Endothelial cell of umbilical vein (primary cell): Measurements from ENCODE around the gene VTI1A. TPM values are rescaled to one million over a fixed set of nuclear protein-coding genes. Genes with fewer than 3 reads are reported as not detected.

Experiments used
- BruUV-seq: library from RNA; stranded (reverse); fragments of 400-500 nt; replicated peaks from 2 replicates; lab custom pipeline; 2021; lab: Mats Ljungman, UMichigan
- CTCF ChIA-PET: fragments of 300-600, 350-600 bp; sonication (Branson Sonifier 250); formaldehyde crosslinking; loops from one replicate; lab custom pipeline; 2021; ENCODE audit warnings: antibody characterized with exemption, inconsistent platforms; lab: Charles Lee
- POLR2A ChIA-PET: fragments of 300-600, 350-600 bp; sonication (Branson Sonifier 250); formaldehyde crosslinking; loops from one replicate; lab custom pipeline; 2021; ENCODE audit warnings: antibody characterized with exemption, inconsistent platforms; lab: Charles Lee
- DNase-seq: peaks from one replicate; pipeline ENCODE4 v3.0.0-alpha.2; 2011; ENCODE audit warnings: low read depth, low spot score
- FAIRE-seq: peaks from 2 replicates; lab custom pipeline; 2011; peaks lifted over from hg19 to GRCh38; lab: Jason Lieb, UNC
- H2AFZ ChIP-seq: 2 replicates; pipeline ENCODE4 v1.6.0; 2012; ENCODE audit warnings: low read depth, low read length, control low read depth, inconsistent platforms
- H3K27ac ChIP-seq: 2 replicates; pipeline ENCODE4 v1.5.1; 2011; ENCODE audit warnings: low read depth, mild to moderate bottlenecking, control low read depth, low read length, moderate library complexity; ENCODE audit not compliant: insufficient read depth
- H3K27me3 ChIP-seq, 2 experiments: 2 replicates each; pipeline versions ENCODE4 v1.6.0 to v1.6.1; 2011; ENCODE audit warnings: low read length in 2 of 2, mixed read lengths in 1 of 2; ENCODE audit not compliant: control insufficient read depth in 2 of 2, insufficient read depth in 2 of 2
- H3K36me3 ChIP-seq, 2 experiments: 2 replicates in 1 of 2; 3 replicates in 1 of 2; pipeline ENCODE4 v1.5.1; 2011; ENCODE audit warnings: low read length in 2 of 2, mild to moderate bottlenecking in 1 of 2, moderate library complexity in 1 of 2; ENCODE audit not compliant: control insufficient read depth in 2 of 2, insufficient read depth in 2 of 2; ENCODE audit errors: extremely low read depth in 1 of 2
- H3K4me1 ChIP-seq: 3 replicates; pipeline ENCODE4 v1.5.1; 2011; ENCODE audit warnings: mild to moderate bottlenecking, low read length; ENCODE audit not compliant: control insufficient read depth, insufficient read depth; ENCODE audit errors: extremely low read depth
- H3K4me2 ChIP-seq: 2 replicates; pipeline ENCODE4 v1.6.1; 2011; ENCODE audit warnings: low read length, control low read depth, mixed read lengths; ENCODE audit not compliant: insufficient read depth
- H3K4me3 ChIP-seq, 3 experiments: fragments of 200-600 bp in 1 of 3; sonication (generic), shearing (Covaris generic) in 1 of 3; replicated peaks in 1 of 3; 2 replicates each; pipeline ENCODE4 v1.5.1; 2011 to 2016; ENCODE audit warnings: control low read depth in 3 of 3, low read length in 3 of 3, mild to moderate bottlenecking in 2 of 3, inconsistent platforms in 1 of 3, low read depth in 1 of 3, moderate library complexity in 1 of 3; ENCODE audit not compliant: insufficient read depth in 1 of 3
- H3K79me2 ChIP-seq: 2 replicates; pipeline ENCODE4 v1.6.0; 2012; ENCODE audit warnings: low read length, inconsistent platforms; ENCODE audit not compliant: control insufficient read depth, insufficient read depth
- H3K9ac ChIP-seq: replicated peaks from 2 replicates; pipeline ENCODE3; 2011; ENCODE audit warnings: low read length, control low read depth; ENCODE audit not compliant: insufficient read depth; ENCODE audit errors: extremely low read depth
- H3K9me1 ChIP-seq: replicated peaks from 3 replicates; pipeline ENCODE4 v1.6.0; 2011; ENCODE audit warnings: mild to moderate bottlenecking, low read length; ENCODE audit not compliant: control insufficient read depth, insufficient read depth; ENCODE audit errors: extremely low read depth
- H3K9me3 ChIP-seq: replicated peaks from 2 replicates; pipeline ENCODE4 v1.5.1; 2012; ENCODE audit warnings: low read length, inconsistent platforms; ENCODE audit not compliant: control insufficient read depth, insufficient read depth
- H4K20me1 ChIP-seq: replicated peaks from 2 replicates; pipeline ENCODE3; 2011; ENCODE audit warnings: mild to moderate bottlenecking, low read length; ENCODE audit not compliant: control insufficient read depth, insufficient read depth; ENCODE audit errors: extremely low read depth
- CTCF ChIP-seq, 2 donors: IDR thresholded peaks; 1 replicate in 1 of 2; 2 replicates in 1 of 2; pipeline ENCODE4 v1.5.1; 2011; ENCODE audit warnings: low read length in 2 of 2, mild to moderate bottlenecking in 2 of 2, moderate library complexity in 2 of 2, control low read depth in 1 of 2, inconsistent platforms in 1 of 2, low read depth in 1 of 2; ENCODE audit not compliant: insufficient read depth in 1 of 2; ENCODE audit errors: extremely low read depth in 1 of 2
- EZH2 ChIP-seq: IDR thresholded peaks from 2 replicates; pipeline ENCODE4 v1.6.1; 2012; ENCODE audit warnings: borderline replicate concordance, low read depth, mild to moderate bottlenecking, moderate library complexity, low read length, inconsistent platforms; ENCODE audit not compliant: severe bottlenecking
- FOS ChIP-seq: IDR thresholded peaks from 2 replicates; pipeline ENCODE4 v1.6.1; 2011; ENCODE audit warnings: mild to moderate bottlenecking, low read length, moderate library complexity, borderline replicate concordance; ENCODE audit not compliant: insufficient read depth
- GATA2 ChIP-seq: IDR thresholded peaks from 2 replicates; pipeline ENCODE4 v1.7.0; 2011; ENCODE audit warnings: low read depth, mild to moderate bottlenecking, moderate library complexity, mixed read lengths, low read length; ENCODE audit not compliant: insufficient read length, insufficient read depth
- JUN ChIP-seq: IDR thresholded peaks from 2 replicates; pipeline ENCODE4 v1.6.1; 2011; ENCODE audit warnings: borderline replicate concordance, low read depth; ENCODE audit not compliant: insufficient read length, insufficient read depth
- MYC ChIP-seq: IDR thresholded peaks from one replicate; pipeline ENCODE4 v1.6.1; 2011; ENCODE audit warnings: mild to moderate bottlenecking, low read depth, low read length
- POLR2A ChIP-seq: IDR thresholded peaks from 2 replicates; pipeline ENCODE4 v1.6.1; 2012; ENCODE audit warnings: low read depth, mild to moderate bottlenecking, control low read depth, low read length
- POLR2AphosphoS5 ChIP-seq: IDR thresholded peaks from 2 replicates; pipeline ENCODE4 v1.6.1; 2012; ENCODE audit warnings: low read depth, mild to moderate bottlenecking, control low read depth, low read length, moderate library complexity; ENCODE audit not compliant: insufficient read depth
- dilution Hi-C: fragments of 300-500 bp; cut with MboI; formaldehyde crosslinking; loops from one replicate; pipeline ENCODE4 v1.15.0; 2019; ENCODE audit warnings: low sequenced_read_pairs; ENCODE audit not compliant: extremely low pct_ligation_motif_present
- intact Hi-C: fragments of 100-400 bp; cut with micrococcal nuclease; formaldehyde crosslinking; loops from one replicate; pipeline ENCODE4 v1.10.0; 2022
- polyA plus RNA-seq, 4 experiments: library from polyadenylated mRNA; depleted of rRNA in 3 of 4; stranded (reverse) in 3 of 4; unstranded in 1 of 4; fragments of >200 nt; gene quantifications; 2 replicates each; pipeline versions ENCODE4 v1.2.1 to v1.2.3, GENCODE V29; 2011 to 2012; ENCODE audit warnings: missing spikeins in 1 of 4
- total RNA-seq: library from RNA; stranded (reverse); gene quantifications from 2 replicates; pipeline ENCODE4 v1.2.3, GENCODE V29; 2021
- TF ChIP-seq, protein P1 (sequence below): IDR thresholded peaks from 2 replicates; pipeline ENCODE4 v1.6.1; 2011; ENCODE audit not compliant: insufficient read depth, insufficient read length

VTI1A gene
- total and polyA plus RNA-seq, 2 donors (not counting 3 experiments of a cell fraction or from before 2014, with no cell fraction given) = 10.8 to 35.6 TPM

- Histone ChIP-seq H3K9me3 (no peaks in the 10 kb centered on the region), H4K20me1 (no peaks in the 10 kb centered on the region), H3K27me3 (no peaks in the 10 kb centered on the region), H3K4me1 (no peaks in the 10 kb centered on the region), H3K9ac (no peak overlapping the region), H3K36me3 (no peaks in the 10 kb centered on the region), H3K4me2 (no peak overlapping the region), H3K27ac (no peak overlapping the region), H2AFZ (no peak overlapping the region), H3K9me1 (no peaks in the 10 kb centered on the region), H3K4me3 (no peak overlapping the region), H3K79me2 (no peaks in the 10 kb centered on the region)
- CTCF ChIA-PET = interaction anchor here (1.3 kb wide), 1 partner anchor 784 kb away, joined by 3 read pairs; no protein-coding TSS in a partner anchor
- FAIRE-seq (no peak), DNase-seq (no peak)
- BruUV-seq = no TSS peak
- POLR2A ChIA-PET = no interaction called here
- no peak for TF ChIP-seq EZH2
- TF ChIP-seq CTCF (IDR thresholded peaks at IDR 0.05; ENCODE audit: extremely low read depth in 1 of 2, insufficient read depth in 1 of 2, low read depth in 1 of 2, low read length in 2 of 2) = no peak
- TF ChIP-seq, protein P1, sequence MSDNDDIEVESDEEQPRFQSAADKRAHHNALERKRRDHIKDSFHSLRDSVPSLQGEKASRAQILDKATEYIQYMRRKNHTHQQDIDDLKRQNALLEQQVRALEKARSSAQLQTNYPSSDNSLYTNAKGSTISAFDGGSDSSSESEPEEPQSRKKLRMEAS = no peak
- no peak for TF ChIP-seq FOS
- no peak for TF ChIP-seq POLR2AphosphoS5
- no peak for TF ChIP-seq JUN
- TF ChIP-seq POLR2A = no peak
- no peak for TF ChIP-seq MYC
- no peak for TF ChIP-seq GATA2
- intact Hi-C loops = no loop called here
- dilution Hi-C loops = no loop called here
Observed at GRCh38 chr10:112601214-112602090, 154.4 kb downstream of the VTI1A start.
